SK-N-MC (cell line): ENCODE measurements around the gene DMBT1.
"Not testable (repeated sequence)": the region's sequence is repeated elsewhere in the genome, so short reads cannot be mapped to it uniquely, and the experiment has no call there.

Experiments used
- DNase-seq: peaks from one replicate; pipeline ENCODE4 v3.0.0-alpha.2; 2011; ENCODE audit warnings: low read depth, low spot score
- H3K27ac ChIP-seq: fragments of 200-600 bp; sonication (generic); 2 replicates; pipeline ENCODE4 v1.5.1; 2016; ENCODE audit warnings: mixed run types
- H3K36me3 ChIP-seq: fragments of 200-600 bp; sonication (generic); 2 replicates; pipeline ENCODE4 v1.6.1; 2017; ENCODE audit warnings: antibody characterized with exemption, low read length, mixed read lengths; ENCODE audit not compliant: insufficient read depth
- H3K4me3 ChIP-seq: fragments of 200-600 bp; sonication (generic); 2 replicates; pipeline ENCODE4 v1.5.1; 2016
- H3K9ac ChIP-seq: fragments of 200-600 bp; sonication (generic); 2 replicates; pipeline ENCODE4 v1.8.0; 2017; ENCODE audit warnings: mixed run types, mixed read lengths; ENCODE audit not compliant: insufficient read length
- H3K9me3 ChIP-seq: fragments of 200-600 bp; sonication (generic); 2 replicates; pipeline ENCODE4 v1.6.1; 2017; ENCODE audit warnings: low read depth, mild to moderate bottlenecking, antibody characterized with exemption, low read length, moderate library complexity, mixed read lengths
- EZH2 ChIP-seq: fragments of 200-600 bp; sonication (generic); IDR thresholded peaks from one replicate; pipeline ENCODE4 v1.6.1; 2017; ENCODE audit warnings: antibody characterized with exemption
- FOXP2 ChIP-seq: optimal IDR thresholded peaks from 2 replicates; pipeline ENCODE3; 2011; ENCODE audit warnings: mild to moderate bottlenecking, moderate library complexity; ENCODE audit not compliant: insufficient read depth; ENCODE audit errors: extremely low read length, control extremely low read depth
- POLR2AphosphoS5 ChIP-seq: IDR thresholded peaks from 2 replicates; pipeline ENCODE4 v1.6.1; 2012; ENCODE audit warnings: mild to moderate bottlenecking, low read depth, low read length, borderline replicate concordance

The DMBT1 gene

GRCh38 chr10:122618461-122619165 lies 58.1 kb downstream of the DMBT1 start:
- H3K4me3 ChIP-seq = no peak overlapping the region
- no peak overlapping the region for H3K27ac ChIP-seq
- DNase-seq = no peak
- no peaks in the 10 kb centered on the region for H3K9me3 ChIP-seq
- H3K9ac ChIP-seq = no peak overlapping the region
- TF ChIP-seq EZH2 (no peak), POLR2AphosphoS5 (no peak)
- H3K36me3 ChIP-seq = no peaks in the 10 kb centered on the region

- DNase-seq, H3K27ac ChIP-seq, H3K36me3 ChIP-seq, H3K4me3 ChIP-seq, H3K9me3 ChIP-seq, H3K9ac ChIP-seq: not testable (repeated sequence)
Observed at GRCh38 chr10:122620961-122621360, 60.4 kb downstream of the DMBT1 start.

- TF ChIP-seq FOXP2 (no peak), POLR2AphosphoS5 (no peak), EZH2 (no peak)
- no peak overlapping the region for H3K9ac ChIP-seq
- H3K36me3 ChIP-seq = no peaks in the 10 kb centered on the region
- H3K4me3 ChIP-seq = no peak overlapping the region
- no peak for DNase-seq
- no peaks in the 10 kb centered on the region for H3K9me3 ChIP-seq
- H3K27ac ChIP-seq = no peak overlapping the region
Observed at GRCh38 chr10:122624546-122624945, 64.0 kb downstream of the DMBT1 start.

GRCh38 chr10:122630526-122630925 lies 70.0 kb downstream of the DMBT1 start:
- Histone ChIP-seq H3K9ac (no peak overlapping the region), H3K9me3 (no peaks in the 10 kb centered on the region), H3K36me3 (no peaks in the 10 kb centered on the region), H3K27ac (no peak overlapping the region), H3K4me3 (no peak overlapping the region)
- no peak for DNase-seq
- TF ChIP-seq FOXP2 = no peak
- TF ChIP-seq EZH2 = no peak
- no peak for TF ChIP-seq POLR2AphosphoS5

GRCh38 chr10:122632031-122632430 lies 71.5 kb downstream of the DMBT1 start:
- Histone ChIP-seq H3K9me3 (no peaks in the 10 kb centered on the region), H3K4me3 (no peak overlapping the region), H3K36me3 (no peaks in the 10 kb centered on the region), H3K9ac (no peak overlapping the region), H3K27ac (no peak overlapping the region)
- no peak for DNase-seq
- TF ChIP-seq FOXP2 (no peak), POLR2AphosphoS5 (no peak), EZH2 (no peak)

GRCh38 chr10:122632576-122632975 lies 72.0 kb downstream of the DMBT1 start:
- H3K9ac ChIP-seq = no peak overlapping the region
- H3K36me3 ChIP-seq = no peaks in the 10 kb centered on the region
- TF ChIP-seq FOXP2 (no peak), POLR2AphosphoS5 (no peak), EZH2 (no peak)
- DNase-seq = no peak
- H3K9me3 ChIP-seq = no peaks in the 10 kb centered on the region
- H3K4me3 ChIP-seq = no peak overlapping the region
- H3K27ac ChIP-seq = no peak overlapping the region

- Histone ChIP-seq H3K27ac (no peak overlapping the region), H3K4me3 (no peak overlapping the region)
- TF ChIP-seq FOXP2 (no peak), POLR2AphosphoS5 (no peak), EZH2 (no peak)
Observed at GRCh38 chr10:122636953-122637352, 76.4 kb downstream of the DMBT1 start.

GRCh38 chr10:122637376-122637775 lies 76.8 kb downstream of the DMBT1 start:
- Histone ChIP-seq H3K9me3 (no peaks in the 10 kb centered on the region), H3K4me3 (no peak overlapping the region), H3K36me3 (no peaks in the 10 kb centered on the region), H3K27ac (no peak overlapping the region), H3K9ac (no peak overlapping the region)
- DNase-seq = no peak
- TF ChIP-seq EZH2 (no peak), FOXP2 (no peak), POLR2AphosphoS5 (no peak)

More at GRCh38 chr10:122636953-122637352, 76.4 kb downstream of the DMBT1 start:
- no peak overlapping the region for H3K9ac ChIP-seq
- no peak for DNase-seq
- no peaks in the 10 kb centered on the region for H3K9me3 ChIP-seq
- no peaks in the 10 kb centered on the region for H3K36me3 ChIP-seq

GRCh38 chr10:122638106-122638505 lies 77.6 kb downstream of the DMBT1 start:
- no peak for DNase-seq
- Histone ChIP-seq H3K4me3 (no peak overlapping the region), H3K9ac (no peak overlapping the region), H3K27ac (no peak overlapping the region), H3K36me3 (no peaks in the 10 kb centered on the region), H3K9me3 (no peaks in the 10 kb centered on the region)
- TF ChIP-seq POLR2AphosphoS5 (no peak), FOXP2 (no peak), EZH2 (no peak)
